PC-3 (cell line): ENCODE measurements around the gene SEMA3A. TPM values are rescaled to one million over a fixed set of nuclear protein-coding genes. Genes with fewer than 3 reads are reported as not detected.

Experiments
- ATAC-seq: fragments of 200-7000 bp; cut with Tn5 transposase; 2 replicates; pipeline ENCODE4 v1.9.1; 2020; ENCODE audit warnings: mild to moderate bottlenecking, moderate library complexity
- BruUV-seq: library from RNA; stranded (reverse); fragments of 400-500 nt; replicated peaks from 2 replicates; lab custom pipeline; 2021; lab: Mats Ljungman, UMichigan
- CTCF ChIA-PET: fragments of 300-600 bp; sonication (Branson Sonifier 250); formaldehyde crosslinking; loops from one replicate; lab custom pipeline; 2022; ENCODE audit warnings: antibody characterized with exemption; lab: Charles Lee
- POLR2A ChIA-PET: fragments of 300-600 bp; sonication (Branson Sonifier 250); formaldehyde crosslinking; loops from one replicate; lab custom pipeline; 2022; ENCODE audit warnings: antibody characterized with exemption; ENCODE audit not compliant: unreplicated experiment; lab: Charles Lee
- DNase-seq: peaks from one replicate; pipeline ENCODE4 v3.0.0-alpha.2; 2015
- H2AFZ ChIP-seq: fragments of 300-600 bp; sonication (generic); 2 replicates; pipeline ENCODE4 v1.6.0; 2016; ENCODE audit warnings: antibody characterized with exemption, low read length
- H3F3A ChIP-seq: fragments of 300-600 bp; sonication (generic); one replicate; pipeline ENCODE4 v1.6.0; 2017; ENCODE audit warnings: antibody characterized with exemption, low read length, control low read depth, mild to moderate bottlenecking; ENCODE audit not compliant: unreplicated experiment
- H3K27ac ChIP-seq: fragments of 300-600 bp; sonication (generic); 2 replicates; pipeline ENCODE4 v1.5.1; 2016; ENCODE audit warnings: mild to moderate bottlenecking, low read length
- H3K27me3 ChIP-seq: fragments of 300-600 bp; sonication (generic); 2 replicates; pipeline ENCODE4 v1.6.1; 2016; ENCODE audit warnings: low read length, mixed read lengths
- H3K36me3 ChIP-seq: fragments of 300-600 bp; sonication (generic); 2 replicates; pipeline ENCODE4 v1.6.1; 2016; ENCODE audit warnings: low read depth, mixed run types, low read length, mixed read lengths
- H3K4me1 ChIP-seq: fragments of 300-600 bp; sonication (generic); 2 replicates; pipeline ENCODE4 v1.5.1; 2016; ENCODE audit warnings: low read length; ENCODE audit not compliant: insufficient read depth
- H3K4me2 ChIP-seq: fragments of 300-600 bp; sonication (generic); 2 replicates; pipeline ENCODE4 v1.6.0; 2016; ENCODE audit warnings: low read length
- H3K4me3 ChIP-seq: fragments of 300-600 bp; sonication (generic); 2 replicates; pipeline ENCODE4 v1.5.1; 2016; ENCODE audit warnings: mild to moderate bottlenecking, low read length, mixed read lengths
- H3K79me2 ChIP-seq: fragments of 300-600 bp; sonication (generic); 2 replicates; pipeline ENCODE4 v1.6.1; 2017; ENCODE audit warnings: low read length, mixed read lengths
- H3K9ac ChIP-seq: fragments of 300-600 bp; sonication (generic); 2 replicates; pipeline ENCODE4 v1.6.0; 2016; ENCODE audit warnings: mild to moderate bottlenecking, low read length
- H3K9me2 ChIP-seq: fragments of 300-600 bp; sonication (generic); replicated peaks from 2 replicates; pipeline ENCODE4 v1.6.1; 2016; ENCODE audit warnings: mixed run types, low read length, mixed read lengths
- H3K9me3 ChIP-seq: fragments of 300-600 bp; sonication (generic); 2 replicates; pipeline ENCODE4 v1.6.1; 2016; ENCODE audit warnings: low read length, mixed read lengths
- H4K20me1 ChIP-seq: fragments of 300-600 bp; sonication (generic); 2 replicates; pipeline ENCODE4 v1.6.1; 2016; ENCODE audit warnings: low read length, mixed read lengths
- EZH2 ChIP-seq: fragments of 300-600 bp; sonication (generic); IDR thresholded peaks from one replicate; pipeline ENCODE4 v1.6.1; 2017; ENCODE audit warnings: antibody characterized with exemption, mild to moderate bottlenecking, low read length; ENCODE audit not compliant: unreplicated experiment
- EZH2phosphoT487 ChIP-seq: fragments of 300-600 bp; sonication (generic); IDR thresholded peaks from 2 replicates; pipeline ENCODE4 v1.6.1; 2018; ENCODE audit warnings: mild to moderate bottlenecking, antibody characterized with exemption, low read length, borderline replicate concordance
- intact Hi-C: fragments of 100-400 bp; cut with micrococcal nuclease; formaldehyde crosslinking; loops from 2 replicates; pipeline ENCODE4 v1.9.0; 2023
- total RNA-seq: library from RNA; depleted of rRNA; stranded (reverse); fragments of >200 nt; gene quantifications from 2 replicates; pipeline ENCODE4 v1.2.3, GENCODE V29; 2014
- TF ChIP-seq, protein P1 (sequence below): fragments of 300-600 bp; sonication (generic); conservative IDR thresholded peaks from 2 replicates; pipeline ENCODE4 v1.5.1; 2017; ENCODE audit warnings: antibody characterized with exemption, low read depth, mild to moderate bottlenecking, low read length

The SEMA3A gene
- total RNA-seq, 1 experiment from 2014 or later: 16.9 TPM

DNA sequence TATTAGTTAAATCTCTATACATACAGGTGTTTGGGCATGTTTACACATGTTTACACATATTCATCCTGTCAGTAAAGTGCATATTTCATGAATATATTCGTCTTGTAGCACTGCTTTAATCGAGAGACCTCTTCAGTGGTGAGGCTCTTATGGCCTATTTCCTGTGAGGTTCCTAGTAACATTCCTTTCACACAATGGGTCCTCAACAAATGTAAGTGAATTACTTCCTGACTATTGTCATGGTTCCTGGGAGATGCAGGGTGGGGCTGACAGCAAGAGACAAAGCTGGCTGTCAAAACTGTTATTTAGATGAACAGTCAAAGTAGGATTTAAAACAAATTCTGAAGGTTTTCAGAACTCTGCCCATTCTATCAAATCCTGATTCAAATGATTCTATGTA lies 12.4 kb upstream of the SEMA3A start:
- Histone ChIP-seq H2AFZ (no peak overlapping the region), H4K20me1 (no peaks in the 10 kb centered on the region), H3K9me2 (no peaks in the 10 kb centered on the region), H3K9me3 (no peaks in the 10 kb centered on the region), H3K27ac (no peak overlapping the region), H3K9ac (no peak overlapping the region), H3K36me3 (no peaks in the 10 kb centered on the region), H3K4me3 (no peak overlapping the region), H3K4me2 (no peak overlapping the region), H3K4me1 (peaks cover 5% of the 10 kb centered on the region; the same call in 1 of the 2 replicates), H3K79me2 (no peaks in the 10 kb centered on the region), H3K27me3 (no peaks in the 10 kb centered on the region), H3F3A (no peaks in the 10 kb centered on the region)
- ATAC-seq (peak; percentile 29; the same call in 1 of the 2 replicates), DNase-seq (no peak)
- intact Hi-C loops: no loop called here
- BruUV-seq: no TSS peak
- TF ChIP-seq EZH2phosphoT487: no peak
- TF ChIP-seq EZH2: no peak
- TF ChIP-seq, protein P1, sequence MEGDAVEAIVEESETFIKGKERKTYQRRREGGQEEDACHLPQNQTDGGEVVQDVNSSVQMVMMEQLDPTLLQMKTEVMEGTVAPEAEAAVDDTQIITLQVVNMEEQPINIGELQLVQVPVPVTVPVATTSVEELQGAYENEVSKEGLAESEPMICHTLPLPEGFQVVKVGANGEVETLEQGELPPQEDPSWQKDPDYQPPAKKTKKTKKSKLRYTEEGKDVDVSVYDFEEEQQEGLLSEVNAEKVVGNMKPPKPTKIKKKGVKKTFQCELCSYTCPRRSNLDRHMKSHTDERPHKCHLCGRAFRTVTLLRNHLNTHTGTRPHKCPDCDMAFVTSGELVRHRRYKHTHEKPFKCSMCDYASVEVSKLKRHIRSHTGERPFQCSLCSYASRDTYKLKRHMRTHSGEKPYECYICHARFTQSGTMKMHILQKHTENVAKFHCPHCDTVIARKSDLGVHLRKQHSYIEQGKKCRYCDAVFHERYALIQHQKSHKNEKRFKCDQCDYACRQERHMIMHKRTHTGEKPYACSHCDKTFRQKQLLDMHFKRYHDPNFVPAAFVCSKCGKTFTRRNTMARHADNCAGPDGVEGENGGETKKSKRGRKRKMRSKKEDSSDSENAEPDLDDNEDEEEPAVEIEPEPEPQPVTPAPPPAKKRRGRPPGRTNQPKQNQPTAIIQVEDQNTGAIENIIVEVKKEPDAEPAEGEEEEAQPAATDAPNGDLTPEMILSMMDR: no peak
- ChIA-PET CTCF (no interaction called here), POLR2A (no interaction called here)

DNA sequence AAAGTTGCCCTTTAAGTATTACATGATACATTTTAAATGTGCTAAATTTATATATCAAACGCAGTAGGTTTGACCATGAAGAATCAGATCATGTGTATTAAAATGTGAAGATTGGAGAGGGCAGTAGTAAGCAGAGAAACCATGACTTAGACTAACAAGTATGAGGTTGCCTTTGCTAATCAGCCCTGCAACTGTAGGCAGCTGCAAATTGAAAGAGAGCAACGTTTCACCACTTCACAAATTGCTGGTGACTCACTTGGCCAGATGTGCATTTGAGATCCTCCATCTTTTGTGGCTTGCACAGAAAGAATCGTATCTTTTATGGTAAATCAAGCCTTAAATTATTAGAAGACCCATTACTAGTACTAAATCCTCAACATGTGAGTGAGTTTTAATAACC lies 10.1 kb upstream of the SEMA3A start:
- Histone ChIP-seq H3K9me3 (no peaks in the 10 kb centered on the region), H3K4me1 (peaks cover 24% of the 10 kb centered on the region), H3K79me2 (no peaks in the 10 kb centered on the region), H4K20me1 (no peaks in the 10 kb centered on the region), H3K4me2 (no peak overlapping the region), H3K4me3 (no peak overlapping the region), H3K27me3 (no peaks in the 10 kb centered on the region), H3K9ac (no peak overlapping the region), H3K9me2 (no peaks in the 10 kb centered on the region), H3K36me3 (no peaks in the 10 kb centered on the region), H3K27ac (no peak overlapping the region), H3F3A (no peaks in the 10 kb centered on the region), H2AFZ (no peak overlapping the region)
- CTCF ChIA-PET: no interaction called here
- no peak for ATAC-seq
- DNase-seq: no peak
- intact Hi-C loops: no loop called here
- POLR2A ChIA-PET: no interaction called here
- TF ChIP-seq, protein P1: no peak
- TF ChIP-seq EZH2 (no peak), EZH2phosphoT487 (no peak)
- no TSS peak for BruUV-seq

- Histone ChIP-seq H3K27me3 (no peaks in the 10 kb centered on the region), H3K9ac (no peak overlapping the region), H3K4me3 (no peak overlapping the region), H3K79me2 (no peaks in the 10 kb centered on the region), H3F3A (no peaks in the 10 kb centered on the region), H3K4me2 (no peak overlapping the region), H4K20me1 (no peaks in the 10 kb centered on the region), H2AFZ (no peak overlapping the region), H3K4me1 (peaks cover 24% of the 10 kb centered on the region), H3K9me3 (no peaks in the 10 kb centered on the region), H3K36me3 (no peaks in the 10 kb centered on the region), H3K9me2 (no peaks in the 10 kb centered on the region), H3K27ac (no peak overlapping the region)
- CTCF ChIA-PET: no interaction called here
- intact Hi-C loops: no loop called here
- POLR2A ChIA-PET: no interaction called here
- ATAC-seq (no peak), DNase-seq (no peak)
- BruUV-seq: no TSS peak
- TF ChIP-seq EZH2 (no peak), EZH2phosphoT487 (no peak)
- TF ChIP-seq, protein P1: no peak
These were observed 8.3 kb upstream of the SEMA3A start for GRCh38 chr7:84202855-84203254.
